Lung (tissue), 12 donors: ENCODE data around the gene MAGOH. TPM values are rescaled to one million over a fixed set of nuclear protein-coding genes. Genes with fewer than 3 reads are reported as not detected.
A peak's percentile ranks its signal among the peaks of the same experiment; 100 is the strongest.

Experiments used
- ATAC-seq: fragments of 200-7000 bp; cut with Tn5 transposase; one replicate; pipeline ENCODE4 v1.9.1; 2020; ENCODE audit warnings: moderate number of reproducible peaks; ENCODE audit not compliant: insufficient read depth, low FRiP score
- DNase-seq, 3 donors: peaks; one replicate each; pipeline ENCODE4 v3.0.0-alpha.2; 2013 to 2017
- H3K27ac ChIP-seq, 2 donors: one replicate each; pipeline ENCODE4 v1.5.1; 2013; ENCODE audit warnings: mild to moderate bottlenecking in 2 of 2, moderate library complexity in 2 of 2, control low read depth in 1 of 2, inconsistent platforms in 1 of 2, low read depth in 1 of 2, low read length in 1 of 2
- H3K27me3 ChIP-seq, 3 donors: one replicate each; pipeline ENCODE4 v1.5.1; 2013; ENCODE audit warnings: low read length in 2 of 3; ENCODE audit not compliant: control insufficient read depth in 3 of 3, insufficient read depth in 3 of 3
- H3K36me3 ChIP-seq, 4 donors: one replicate each; pipeline ENCODE4 v1.5.1; 2013; ENCODE audit warnings: low read length in 4 of 4, mild to moderate bottlenecking in 1 of 4, moderate library complexity in 1 of 4; ENCODE audit not compliant: control insufficient read depth in 4 of 4, insufficient read depth in 4 of 4
- H3K4me1 ChIP-seq, 5 donors: one replicate each; pipeline ENCODE4 v1.5.1; 2013; ENCODE audit warnings: low read length in 5 of 5, mild to moderate bottlenecking in 2 of 5, moderate library complexity in 1 of 5; ENCODE audit not compliant: control insufficient read depth in 5 of 5, insufficient read depth in 5 of 5
- H3K4me3 ChIP-seq: one replicate; pipeline ENCODE4 v1.5.1; 2013; ENCODE audit warnings: mild to moderate bottlenecking, control low read depth, moderate library complexity
- H3K9ac ChIP-seq, 2 donors: one replicate each; pipeline ENCODE4 v1.5.1; 2013; ENCODE audit warnings: low read length in 2 of 2, control low read depth in 1 of 2; ENCODE audit not compliant: insufficient read depth in 1 of 2
- H3K9me3 ChIP-seq, 4 donors: one replicate each; pipeline ENCODE4 v1.5.1; 2013; ENCODE audit warnings: low read length in 3 of 4, mild to moderate bottlenecking in 1 of 4, moderate library complexity in 1 of 4; ENCODE audit not compliant: control insufficient read depth in 4 of 4, insufficient read depth in 3 of 4
- WGBS, 2 donors: extraction: QIAGEN DNeasy Blood & Tissue Kit; methylation state at CpG; one replicate each; pipeline ENCODE4 v1.1.7; 2013; 5-methylcytosine and 5-hydroxymethylcytosine counted together
- polyA plus RNA-seq, 2 donors: library from polyadenylated mRNA; stranded (reverse); fragments of 200-250 nt; gene quantifications; one replicate each; pipeline ENCODE4 v1.2.1, GENCODE V29; 2013
- total RNA-seq, 2 donors: library from RNA; depleted of rRNA in 1 of 2; stranded (reverse); fragments of >200 nt in 1 of 2; gene quantifications; one replicate each; pipeline ENCODE4 v1.2.1, GENCODE V29; 2014 to 2021
- TF ChIP-seq, protein P1 (sequence below): IDR thresholded peaks from 2 replicates; pipeline ENCODE4 v1.5.1; 2012; ENCODE audit warnings: mild to moderate bottlenecking; ENCODE audit errors: control extremely low read depth, extremely low read depth
- donor health status: control.
- donor health status: control.
- donor health status: Bipolar disorder and iron deficiency.
- donor health status: healthy.
- donor health status: DM: yes; HTN: yes; CAD: no.

MAGOH gene
- total and polyA plus RNA-seq, 4 donors = 33.0 to 141 (median 58.5) TPM

DNA sequence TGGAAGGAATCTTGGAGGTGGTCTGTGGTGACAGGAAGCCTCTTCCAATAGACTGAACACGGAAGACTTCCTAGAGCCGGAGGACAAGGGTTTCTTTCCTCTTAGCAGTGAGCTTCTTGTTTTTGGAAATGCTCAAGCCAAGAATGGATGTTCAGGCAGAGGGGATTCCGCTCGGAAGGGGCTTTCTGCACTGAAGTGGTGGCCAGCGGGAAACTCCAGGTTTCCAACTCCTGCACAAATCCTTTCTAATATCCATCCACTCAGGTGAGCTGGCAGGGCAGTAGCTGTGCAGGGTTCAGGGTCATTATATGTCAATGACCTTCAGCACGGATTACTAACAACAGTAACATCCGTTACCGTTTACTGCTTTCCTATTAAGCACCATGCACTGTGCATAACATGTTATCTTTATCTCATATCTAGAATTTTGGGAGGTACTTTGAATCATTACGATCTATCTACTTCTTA lies 42.3 kb downstream of the MAGOH start:
- Histone ChIP-seq H3K36me3 (peaks cover 0 to 5% (median 3%) of the 10 kb centered on the region in 4 donors), H3K27ac (peak overlapping the region in 1 of 2 donors; percentile 99), H3K27me3 (no peaks in the 10 kb centered on the region), H3K9ac (peak overlapping the region in 1 of 2 donors; percentile 76), H3K9me3 (peaks cover 0 to under 1% (median 0%) of the 10 kb centered on the region in 4 donors), H3K4me3 (peak overlapping the region; percentile 98), H3K4me1 (peaks cover 0 to 24% (median 10%) of the 10 kb centered on the region in 5 donors)
- DNase-seq (no peak), ATAC-seq (no peak)
- TF ChIP-seq, protein P1, sequence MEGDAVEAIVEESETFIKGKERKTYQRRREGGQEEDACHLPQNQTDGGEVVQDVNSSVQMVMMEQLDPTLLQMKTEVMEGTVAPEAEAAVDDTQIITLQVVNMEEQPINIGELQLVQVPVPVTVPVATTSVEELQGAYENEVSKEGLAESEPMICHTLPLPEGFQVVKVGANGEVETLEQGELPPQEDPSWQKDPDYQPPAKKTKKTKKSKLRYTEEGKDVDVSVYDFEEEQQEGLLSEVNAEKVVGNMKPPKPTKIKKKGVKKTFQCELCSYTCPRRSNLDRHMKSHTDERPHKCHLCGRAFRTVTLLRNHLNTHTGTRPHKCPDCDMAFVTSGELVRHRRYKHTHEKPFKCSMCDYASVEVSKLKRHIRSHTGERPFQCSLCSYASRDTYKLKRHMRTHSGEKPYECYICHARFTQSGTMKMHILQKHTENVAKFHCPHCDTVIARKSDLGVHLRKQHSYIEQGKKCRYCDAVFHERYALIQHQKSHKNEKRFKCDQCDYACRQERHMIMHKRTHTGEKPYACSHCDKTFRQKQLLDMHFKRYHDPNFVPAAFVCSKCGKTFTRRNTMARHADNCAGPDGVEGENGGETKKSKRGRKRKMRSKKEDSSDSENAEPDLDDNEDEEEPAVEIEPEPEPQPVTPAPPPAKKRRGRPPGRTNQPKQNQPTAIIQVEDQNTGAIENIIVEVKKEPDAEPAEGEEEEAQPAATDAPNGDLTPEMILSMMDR = no peak
- WGBS, 2 donors = 35 to 39% methylated on average over 9 of the region's 9 CpGs

- no peaks in the 10 kb centered on the region for H3K27me3 ChIP-seq
- DNase-seq (no peak), ATAC-seq (no peak)
- no peak overlapping the region for H3K9ac ChIP-seq
- peaks cover 0 to 1% (median 0%) of the 10 kb centered on the region in 4 donors for H3K9me3 ChIP-seq
- H3K36me3 ChIP-seq = peaks cover 0 to 3% (median 0%) of the 10 kb centered on the region in 4 donors
- H3K27ac ChIP-seq = no peak overlapping the region
- TF ChIP-seq, protein P1 = no peak
- WGBS, 2 donors = 83 to 89% methylated on average over 11 of the region's 11 CpGs
- peaks cover 0 to 24% (median 10%) of the 10 kb centered on the region in 5 donors for H3K4me1 ChIP-seq
- H3K4me3 ChIP-seq = no peak overlapping the region
These were observed 42.9 kb downstream of the MAGOH start for GRCh38 chr1:53195246-53196016.

DNA sequence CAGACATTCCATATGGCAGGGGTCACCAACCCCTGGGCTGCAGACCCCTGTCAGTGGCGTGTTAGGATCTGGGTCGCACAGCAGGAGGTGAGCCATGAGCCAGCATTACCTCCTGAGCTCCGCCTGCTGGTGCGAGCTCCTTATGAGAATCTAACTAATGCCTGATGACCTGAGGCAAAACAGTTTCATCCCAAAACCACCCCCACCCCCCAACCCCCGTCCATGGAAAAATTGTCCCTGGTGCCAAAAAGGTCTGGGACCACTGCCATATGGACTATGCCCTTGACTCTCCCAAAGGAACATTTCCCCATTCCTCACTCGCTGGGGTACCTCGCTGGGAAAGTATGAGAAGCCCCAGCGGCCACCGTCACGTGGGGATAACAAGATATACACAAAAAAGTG lies 48.1 kb downstream of the MAGOH start:
- no peaks in the 10 kb centered on the region for H3K27me3 ChIP-seq
- H3K36me3 ChIP-seq = no peaks in the 10 kb centered on the region
- no peak overlapping the region for H3K9ac ChIP-seq
- no peak overlapping the region for H3K4me3 ChIP-seq
- H3K9me3 ChIP-seq = peaks cover 0 to 1% (median 0%) of the 10 kb centered on the region in 4 donors
- H3K4me1 ChIP-seq = peaks cover 0 to 2% (median 0%) of the 10 kb centered on the region in 5 donors
- peak in 1 of 3 donors; percentile 7 for DNase-seq
- 83 to 90% methylated on average over 10 of the region's 10 CpGs for WGBS, 2 donors
- TF ChIP-seq, protein P1 = no peak
- no peak overlapping the region for H3K27ac ChIP-seq
- ATAC-seq = no peak
